Measurements from ENCODE around the gene NOS1AP. TPM values are rescaled to one million over a fixed set of nuclear protein-coding genes. Genes with fewer than 3 reads are reported as not detected.

The NOS1AP gene
- total and polyA plus RNA-seq, 4 donors, result 0.97 to 4.8 (median 3.0) TPM

DNA sequence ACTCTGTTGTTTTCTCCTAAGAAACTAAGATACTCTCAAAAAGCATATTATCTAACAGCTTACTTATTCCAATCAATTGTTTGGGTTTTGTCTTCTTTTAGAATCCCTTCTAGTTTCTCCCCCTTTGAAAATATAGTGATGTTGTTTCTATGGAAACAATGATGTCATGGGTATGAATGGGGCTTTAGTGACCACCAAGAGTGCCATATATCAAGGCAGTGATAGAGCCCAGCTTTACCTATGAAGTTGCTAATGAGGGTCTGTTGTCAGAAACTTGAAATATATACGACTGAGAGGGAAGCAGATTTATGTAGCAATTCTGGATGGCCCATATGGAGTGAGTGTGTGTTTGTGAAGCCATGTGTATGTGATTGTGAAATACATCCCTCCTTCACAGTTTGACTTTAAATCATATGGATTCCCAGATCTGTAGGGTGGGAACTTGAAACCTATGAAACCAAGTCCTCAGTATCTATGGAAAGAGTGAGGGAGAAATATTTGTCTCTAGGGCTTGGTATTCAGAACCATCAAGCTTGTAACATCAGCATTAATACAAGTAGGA, 190.5 kb downstream of the NOS1AP start:
- H3K27me3 ChIP-seq (ENCODE audit: control insufficient read depth in 1 of 2, insufficient read depth in 2 of 2, low read length in 1 of 2), result no peaks in the 10 kb centered on the region
- no peak for DNase-seq
- no peaks in the 10 kb centered on the region for H3K36me3 ChIP-seq (ENCODE audit: control insufficient read depth in 1 of 2, insufficient read depth in 2 of 2, low read length in 1 of 2)
- no peaks in the 10 kb centered on the region for H3K4me1 ChIP-seq (ENCODE audit: control insufficient read depth in 1 of 2, insufficient read depth in 2 of 2, low read length in 2 of 2)
- H3K4me3 ChIP-seq (ENCODE audit: low read length in 2 of 2), result no peak overlapping the region
- ATAC-seq (ENCODE audit: low FRiP score), result no peak
- WGBS, 2 donors, result 43 to 69% methylated on average over 1 of the region's 1 CpG
- H3K27ac ChIP-seq (ENCODE audit: low read depth in 1 of 2, low read length in 2 of 2), result no peak overlapping the region
- intact Hi-C loops (cut with DNase I), result no loop called here
- H3K9me3 ChIP-seq (ENCODE audit: control insufficient read depth, low read length), result no peaks in the 10 kb centered on the region

DNA sequence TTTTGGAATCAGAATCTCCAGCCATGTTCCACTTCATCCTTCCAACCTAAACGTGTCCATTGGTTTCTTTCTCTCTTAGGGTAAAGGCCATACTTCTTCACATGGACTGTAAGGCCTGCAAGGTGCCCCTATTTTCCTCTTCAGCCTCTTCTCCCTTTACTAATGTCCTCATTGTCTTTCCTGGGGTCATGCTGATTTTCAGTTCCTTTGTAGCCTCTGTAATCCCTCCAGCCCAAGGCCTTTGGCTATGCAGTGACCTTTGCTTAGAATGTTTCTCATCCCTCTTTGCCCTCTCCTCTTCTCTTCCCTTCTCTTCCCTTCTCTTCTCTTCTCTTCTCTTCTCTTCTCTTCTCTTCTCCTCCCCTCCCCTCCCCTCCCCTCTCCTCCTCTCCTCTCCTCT, 194.6 kb downstream of the NOS1AP start:
- H3K27ac ChIP-seq (ENCODE audit: low read depth in 1 of 2, low read length in 2 of 2), result no peak overlapping the region
- 88 to 91% methylated on average over 1 of the region's 1 CpG for WGBS, 2 donors
- H3K4me3 ChIP-seq (ENCODE audit: low read length in 2 of 2), result no peak overlapping the region
- H3K9me3 ChIP-seq (ENCODE audit: control insufficient read depth, low read length), result no peaks in the 10 kb centered on the region
- H3K4me1 ChIP-seq (ENCODE audit: control insufficient read depth in 1 of 2, insufficient read depth in 2 of 2, low read length in 2 of 2), result no peaks in the 10 kb centered on the region
- H3K36me3 ChIP-seq (ENCODE audit: control insufficient read depth in 1 of 2, insufficient read depth in 2 of 2, low read length in 1 of 2), result no peaks in the 10 kb centered on the region
- no peaks in the 10 kb centered on the region for H3K27me3 ChIP-seq (ENCODE audit: control insufficient read depth in 1 of 2, insufficient read depth in 2 of 2, low read length in 1 of 2)
- ATAC-seq (ENCODE audit: low FRiP score) (no peak), DNase-seq (no peak)
- intact Hi-C loops (cut with DNase I), result no loop called here

DNA sequence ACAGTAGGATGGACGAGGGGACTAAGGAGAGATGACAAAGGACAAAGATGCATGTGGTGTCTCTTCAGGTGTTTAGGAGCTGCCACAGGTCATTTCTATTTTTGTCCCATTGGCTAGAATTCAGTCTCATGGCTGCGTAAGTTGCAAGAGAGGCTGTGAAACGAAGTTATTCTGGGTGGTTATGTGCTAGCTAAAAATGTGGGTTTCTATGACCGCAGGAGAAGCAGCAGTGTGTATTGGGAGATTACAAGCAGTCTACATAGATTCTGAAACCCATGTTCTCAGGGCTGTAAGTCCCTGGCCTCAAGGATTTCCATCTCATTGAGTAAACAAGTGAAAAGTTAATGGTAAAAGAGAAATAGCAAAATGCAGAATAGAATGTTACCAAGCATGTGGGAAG, 196.5 kb downstream of the NOS1AP start:
- intact Hi-C loops (cut with DNase I), result no loop called here
- H3K27ac ChIP-seq (ENCODE audit: low read depth in 1 of 2, low read length in 2 of 2), result no peak overlapping the region
- 89 to 92% methylated on average over 4 of the region's 4 CpGs for WGBS, 2 donors
- no peaks in the 10 kb centered on the region for H3K9me3 ChIP-seq (ENCODE audit: control insufficient read depth, low read length)
- H3K27me3 ChIP-seq (ENCODE audit: control insufficient read depth in 1 of 2, insufficient read depth in 2 of 2, low read length in 1 of 2), result no peaks in the 10 kb centered on the region
- no peak overlapping the region for H3K4me3 ChIP-seq (ENCODE audit: low read length in 2 of 2)
- H3K4me1 ChIP-seq (ENCODE audit: control insufficient read depth in 1 of 2, insufficient read depth in 2 of 2, low read length in 2 of 2), result no peaks in the 10 kb centered on the region
- ATAC-seq (ENCODE audit: low FRiP score) (no peak), DNase-seq (no peak)
- H3K36me3 ChIP-seq (ENCODE audit: control insufficient read depth in 1 of 2, insufficient read depth in 2 of 2, low read length in 1 of 2), result no peaks in the 10 kb centered on the region

DNA sequence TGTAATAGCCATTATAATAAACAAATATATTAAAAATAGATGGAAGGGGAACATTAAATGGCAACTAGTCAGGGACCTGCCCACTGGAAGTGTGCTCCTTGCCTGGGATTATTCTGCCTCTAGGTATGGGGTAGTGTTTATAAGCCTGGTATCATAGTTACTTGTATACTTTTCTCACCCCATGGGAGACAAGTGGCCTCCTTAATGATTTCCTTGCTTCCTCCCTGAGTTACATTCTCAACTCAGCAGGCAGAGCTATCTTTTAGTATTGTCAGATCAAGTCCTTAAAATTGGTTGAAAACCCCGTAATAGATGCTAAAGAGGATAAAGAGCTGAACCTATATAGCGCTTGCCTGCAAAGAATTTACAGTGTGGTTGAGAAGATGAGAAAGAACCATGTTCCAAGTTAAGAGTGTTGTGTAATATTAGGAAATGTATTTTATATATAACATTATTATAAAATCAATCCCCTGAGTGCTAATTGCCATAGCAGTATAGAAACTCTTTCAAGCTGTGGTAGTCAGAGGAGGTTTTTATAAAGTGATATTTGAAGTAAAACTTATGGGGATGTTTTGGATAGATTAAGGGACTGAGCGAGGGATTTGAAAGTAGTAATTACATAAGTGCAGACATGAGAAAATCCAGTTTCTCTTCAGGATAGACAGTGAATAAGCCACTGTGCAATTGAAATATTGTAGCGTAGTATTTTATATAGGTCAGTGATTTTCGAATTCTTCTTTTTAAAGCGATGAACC, 200.7 kb downstream of the NOS1AP start:
- no peaks in the 10 kb centered on the region for H3K27me3 ChIP-seq (ENCODE audit: control insufficient read depth in 1 of 2, insufficient read depth in 2 of 2, low read length in 1 of 2)
- H3K9me3 ChIP-seq (ENCODE audit: control insufficient read depth, low read length), result no peaks in the 10 kb centered on the region
- ATAC-seq (ENCODE audit: low FRiP score) (no peak), DNase-seq (no peak)
- H3K4me3 ChIP-seq (ENCODE audit: low read length in 2 of 2), result no peak overlapping the region
- H3K4me1 ChIP-seq (ENCODE audit: control insufficient read depth in 1 of 2, insufficient read depth in 2 of 2, low read length in 2 of 2), result no peaks in the 10 kb centered on the region
- intact Hi-C loops (cut with DNase I), result no loop called here
- no peak overlapping the region for H3K27ac ChIP-seq (ENCODE audit: low read depth in 1 of 2, low read length in 2 of 2)
- no peaks in the 10 kb centered on the region for H3K36me3 ChIP-seq (ENCODE audit: control insufficient read depth in 1 of 2, insufficient read depth in 2 of 2, low read length in 1 of 2)
- WGBS, 2 donors, result 96 to 98% methylated on average over 6 of the region's 6 CpGs

DNA sequence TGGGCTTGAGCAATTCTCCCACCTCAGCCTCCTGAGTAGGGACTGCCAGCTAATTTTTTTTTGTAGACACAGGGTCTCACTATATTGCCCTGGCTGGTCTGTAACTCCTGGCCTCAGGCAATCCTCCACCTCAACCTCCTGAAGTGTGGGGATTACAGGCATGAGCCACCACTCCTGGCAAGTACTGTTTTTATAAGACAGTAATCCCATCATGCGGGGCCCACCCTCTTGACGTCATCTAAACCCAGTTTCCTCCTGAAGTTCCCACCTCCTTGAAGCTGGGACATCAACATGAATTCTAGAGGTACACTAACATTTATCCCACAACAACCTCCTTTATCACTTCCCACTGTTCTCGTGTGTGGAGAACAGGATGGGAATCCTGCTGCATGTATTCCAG, 202.5 kb downstream of the NOS1AP start:
- ATAC-seq (ENCODE audit: low FRiP score) (no peak), DNase-seq (no peak)
- 88 to 89% methylated on average over 3 of the region's 3 CpGs for WGBS, 2 donors
- H3K27ac ChIP-seq (ENCODE audit: low read depth in 1 of 2, low read length in 2 of 2), result no peak overlapping the region
- no peaks in the 10 kb centered on the region for H3K9me3 ChIP-seq (ENCODE audit: control insufficient read depth, low read length)
- no peak overlapping the region for H3K4me3 ChIP-seq (ENCODE audit: low read length in 2 of 2)
- intact Hi-C loops (cut with DNase I), result no loop called here
- no peaks in the 10 kb centered on the region for H3K4me1 ChIP-seq (ENCODE audit: control insufficient read depth in 1 of 2, insufficient read depth in 2 of 2, low read length in 2 of 2)
- no peaks in the 10 kb centered on the region for H3K27me3 ChIP-seq (ENCODE audit: control insufficient read depth in 1 of 2, insufficient read depth in 2 of 2, low read length in 1 of 2)
- no peaks in the 10 kb centered on the region for H3K36me3 ChIP-seq (ENCODE audit: control insufficient read depth in 1 of 2, insufficient read depth in 2 of 2, low read length in 1 of 2)

DNA sequence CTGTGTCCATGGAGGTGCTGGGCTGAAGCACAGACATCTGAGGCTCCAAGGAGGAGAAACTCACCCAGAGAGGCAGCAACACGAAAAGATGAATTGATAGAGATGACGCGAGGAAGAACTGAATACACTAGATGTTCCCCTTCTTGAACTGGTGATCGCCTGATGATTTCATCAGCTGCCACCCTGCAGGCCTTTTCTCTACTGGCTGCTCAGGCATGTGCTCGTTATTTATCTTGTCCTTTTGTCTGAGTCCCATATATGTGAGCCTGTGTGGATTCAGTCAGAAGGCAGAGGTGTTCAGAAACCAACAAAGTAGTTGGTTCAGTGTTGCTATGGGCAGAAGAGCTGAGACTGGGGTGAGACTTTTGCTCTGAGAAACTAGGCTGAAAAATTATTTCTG, 202.9 kb downstream of the NOS1AP start:
- Histone ChIP-seq H3K27ac (ENCODE audit: low read depth in 1 of 2, low read length in 2 of 2) (no peak overlapping the region), H3K27me3 (ENCODE audit: control insufficient read depth in 1 of 2, insufficient read depth in 2 of 2, low read length in 1 of 2) (no peaks in the 10 kb centered on the region), H3K4me1 (ENCODE audit: control insufficient read depth in 1 of 2, insufficient read depth in 2 of 2, low read length in 2 of 2) (no peaks in the 10 kb centered on the region), H3K36me3 (ENCODE audit: control insufficient read depth in 1 of 2, insufficient read depth in 2 of 2, low read length in 1 of 2) (no peaks in the 10 kb centered on the region), H3K9me3 (ENCODE audit: control insufficient read depth, low read length) (no peaks in the 10 kb centered on the region), H3K4me3 (ENCODE audit: low read length in 2 of 2) (no peak overlapping the region)
- ATAC-seq (ENCODE audit: low FRiP score), result no peak
- no peak for DNase-seq
- intact Hi-C loops (cut with DNase I), result no loop called here
- 89 to 90% methylated on average over 5 of the region's 5 CpGs for WGBS, 2 donors

DNA sequence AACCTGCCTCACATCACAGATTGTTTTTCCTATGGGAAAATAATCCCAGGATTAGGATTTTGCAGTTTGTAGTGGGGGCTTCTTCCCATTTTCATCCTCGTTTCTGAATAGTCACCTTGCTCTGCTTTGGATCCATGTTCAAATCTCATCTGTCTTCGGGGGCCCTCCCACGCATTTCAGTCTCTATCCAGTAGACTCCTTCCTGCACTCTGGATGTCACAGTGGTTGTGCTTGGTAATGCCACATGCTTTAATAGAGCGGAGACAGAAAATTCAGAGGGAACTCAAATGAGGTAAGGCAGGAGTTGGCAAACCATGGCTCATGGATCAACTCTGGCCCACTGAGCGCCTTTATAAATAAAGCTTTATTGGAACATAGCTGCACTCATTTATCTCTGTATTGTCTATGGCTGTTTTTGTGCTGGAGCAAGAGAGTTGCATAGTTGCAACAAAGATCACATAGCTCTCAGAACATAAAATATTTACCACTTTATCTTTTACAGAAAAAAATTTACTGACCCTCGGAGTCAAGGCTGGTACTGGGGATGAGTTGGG, 206.2 kb downstream of the NOS1AP start:
- H3K36me3 ChIP-seq (ENCODE audit: control insufficient read depth in 1 of 2, insufficient read depth in 2 of 2, low read length in 1 of 2), result no peaks in the 10 kb centered on the region
- 95 to 97% methylated on average over 6 of the region's 6 CpGs for WGBS, 2 donors
- ATAC-seq (ENCODE audit: low FRiP score) (no peak), DNase-seq (no peak)
- H3K9me3 ChIP-seq (ENCODE audit: control insufficient read depth, low read length), result no peaks in the 10 kb centered on the region
- H3K27me3 ChIP-seq (ENCODE audit: control insufficient read depth in 1 of 2, insufficient read depth in 2 of 2, low read length in 1 of 2), result no peaks in the 10 kb centered on the region
- intact Hi-C loops (cut with DNase I), result loop anchor here (2.0 to 5.0 kb wide), 2 partner anchors 218 to 219 kb away; no protein-coding TSS in a partner anchor
- H3K27ac ChIP-seq (ENCODE audit: low read depth in 1 of 2, low read length in 2 of 2), result no peak overlapping the region
- H3K4me3 ChIP-seq (ENCODE audit: low read length in 2 of 2), result no peak overlapping the region
- no peaks in the 10 kb centered on the region for H3K4me1 ChIP-seq (ENCODE audit: control insufficient read depth in 1 of 2, insufficient read depth in 2 of 2, low read length in 2 of 2)

DNA sequence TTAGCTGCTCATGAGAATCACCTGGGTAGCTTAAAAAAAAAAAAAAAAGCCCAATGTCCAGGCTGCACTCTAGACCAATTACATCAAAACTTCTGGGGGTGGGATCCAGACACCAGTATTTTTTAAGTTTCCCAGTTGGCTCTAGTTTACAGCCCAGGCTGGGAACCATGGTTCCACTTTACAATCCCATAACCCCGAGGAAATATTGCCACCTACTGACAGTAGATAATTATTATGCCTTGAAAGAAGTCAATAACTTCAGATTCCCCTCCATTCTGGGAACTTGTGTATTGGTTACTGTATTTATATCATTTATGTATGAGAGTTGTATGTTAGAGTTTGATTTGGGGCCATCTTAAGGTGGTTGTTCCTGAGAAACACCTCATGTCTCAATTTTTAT, 207.0 kb downstream of the NOS1AP start:
- Histone ChIP-seq H3K36me3 (ENCODE audit: control insufficient read depth in 1 of 2, insufficient read depth in 2 of 2, low read length in 1 of 2) (no peaks in the 10 kb centered on the region), H3K9me3 (ENCODE audit: control insufficient read depth, low read length) (no peaks in the 10 kb centered on the region), H3K27ac (ENCODE audit: low read depth in 1 of 2, low read length in 2 of 2) (no peak overlapping the region), H3K4me3 (ENCODE audit: low read length in 2 of 2) (no peak overlapping the region), H3K27me3 (ENCODE audit: control insufficient read depth in 1 of 2, insufficient read depth in 2 of 2, low read length in 1 of 2) (no peaks in the 10 kb centered on the region), H3K4me1 (ENCODE audit: control insufficient read depth in 1 of 2, insufficient read depth in 2 of 2, low read length in 2 of 2) (no peaks in the 10 kb centered on the region)
- 44 to 45% methylated on average over 1 of the region's 1 CpG for WGBS, 2 donors
- ATAC-seq (ENCODE audit: low FRiP score), result no peak
- intact Hi-C loops (cut with DNase I), result loop anchor here (2.0 to 5.0 kb wide), 2 partner anchors 219 to 220 kb away; no protein-coding TSS in a partner anchor
- DNase-seq, result no peak

DNA sequence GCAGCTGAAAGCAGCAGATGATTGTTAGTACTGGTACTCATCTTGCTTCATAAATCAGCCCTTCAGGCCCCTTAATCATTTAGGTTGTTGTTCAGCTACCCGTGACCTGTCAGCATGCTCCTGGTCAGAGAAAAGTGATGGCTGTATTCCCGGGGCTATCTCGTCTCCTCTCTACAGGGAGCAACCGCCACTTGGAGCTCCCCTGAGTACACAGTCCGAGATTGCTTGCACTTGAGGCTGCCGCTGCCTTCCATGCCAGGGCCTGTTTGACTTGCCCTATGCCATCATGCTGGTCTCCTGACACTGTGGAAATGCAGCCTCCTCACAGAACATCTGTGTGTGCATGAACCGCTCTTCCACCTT, 209.6 kb downstream of the NOS1AP start:
- intact Hi-C loops (cut with DNase I), result loop anchor here in 1 of 2 donors (5.0 kb wide), 1 partner anchor 222 kb away; no protein-coding TSS in a partner anchor
- no peak for DNase-seq
- Histone ChIP-seq H3K27ac (ENCODE audit: low read depth in 1 of 2, low read length in 2 of 2) (no peak overlapping the region), H3K9me3 (ENCODE audit: control insufficient read depth, low read length) (no peaks in the 10 kb centered on the region), H3K4me3 (ENCODE audit: low read length in 2 of 2) (no peak overlapping the region), H3K27me3 (ENCODE audit: control insufficient read depth in 1 of 2, insufficient read depth in 2 of 2, low read length in 1 of 2) (no peaks in the 10 kb centered on the region), H3K4me1 (ENCODE audit: control insufficient read depth in 1 of 2, insufficient read depth in 2 of 2, low read length in 2 of 2) (peaks cover 0 to 3% of the 10 kb centered on the region in 2 donors), H3K36me3 (ENCODE audit: control insufficient read depth in 1 of 2, insufficient read depth in 2 of 2, low read length in 1 of 2) (no peaks in the 10 kb centered on the region)
- 73 to 81% methylated on average over 7 of the region's 7 CpGs for WGBS, 2 donors
- ATAC-seq (ENCODE audit: low FRiP score), result no peak

All from aorta (tissue), 5 donors.